A549 (cell line): ENCODE results near the gene EVI2A. TPM values are rescaled to one million over a fixed set of nuclear protein-coding genes. Genes with fewer than 3 reads are reported as not detected.

ENCODE experiments used
- ATAC-seq, 2 experiments: fragments of 200-7000 bp in 1 of 2; fragments of >200 bp in 1 of 2; cut with Nextera tagmentation in 1 of 2; cut with Tn5 transposase in 1 of 2; 3 replicates each; pipeline versions ENCODE4 v1.8.0 to v1.9.1; 2018 to 2020; ENCODE audit warnings: mild to moderate bottlenecking in 1 of 2, moderate library complexity in 1 of 2
- CTCF ChIA-PET: fragments of 300-600 bp; sonication (Branson Sonifier 250); formaldehyde crosslinking; extraction: SDS; loops from one replicate; lab custom pipeline; 2021; ENCODE audit warnings: antibody characterized with exemption, inconsistent platforms; lab: Yijun Ruan, JAX
- POLR2A ChIA-PET: fragments of 350-600 bp; formaldehyde crosslinking; extraction: SDS; loops from one replicate; lab custom pipeline; 2021; ENCODE audit warnings: antibody characterized with exemption, inconsistent platforms; lab: Yijun Ruan, JAX
- DNase-seq, 2 experiments: peaks; one replicate each; pipeline versions ENCODE4 v3.0.0 to v3.0.0-alpha.2; 2011 to 2016; ENCODE audit warnings: low read depth in 1 of 2, low spot score in 1 of 2
- FAIRE-seq: peaks from 2 replicates; lab custom pipeline; 2011; peaks lifted over from hg19 to GRCh38; lab: Jason Lieb, UNC
- H3K27ac ChIP-seq, 2 experiments: fragments of >200 bp; sonication (Bioruptor Twin); formaldehyde crosslinking; 3 replicates each; pipeline ENCODE4 v1.5.1; 2016 to 2017
- H3K4me1 ChIP-seq: fragments of >200 bp; sonication (Bioruptor Twin); formaldehyde crosslinking; 3 replicates; pipeline ENCODE4 v1.6.1; 2016
- H3K4me2 ChIP-seq: fragments of >200 bp; sonication (Bioruptor Twin); formaldehyde crosslinking; 3 replicates; pipeline ENCODE4 v1.6.1; 2016
- H3K4me3 ChIP-seq: fragments of >200 bp; sonication (Bioruptor Twin); formaldehyde crosslinking; 3 replicates; pipeline ENCODE4 v1.5.1; 2016
- H3K9me3 ChIP-seq: fragments of >200 bp; sonication (Bioruptor Twin); formaldehyde crosslinking; 3 replicates; pipeline ENCODE4 v1.6.1; 2016
- CEBPB ChIP-seq, 2 experiments: fragments of >200 bp in 1 of 2; sonication (Bioruptor Twin) in 1 of 2; formaldehyde crosslinking in 1 of 2; IDR thresholded peaks; 2 replicates each; pipeline ENCODE4 v1.6.1; 2012 to 2016
- CHD2 ChIP-seq: fragments of 150-350 bp; IDR thresholded peaks from 2 replicates; pipeline ENCODE4 v1.6.1; 2014; ENCODE audit warnings: low read length; ENCODE audit not compliant: partially characterized antibody
- CHD4 ChIP-seq: fragments of 200-600 bp; sonication (generic); IDR thresholded peaks from 2 replicates; pipeline ENCODE4 v1.6.1; 2016; ENCODE audit warnings: antibody characterized with exemption, mild to moderate bottlenecking, borderline replicate concordance
- EHMT2 ChIP-seq: fragments of 200-600 bp; sonication (generic); IDR thresholded peaks from 2 replicates; pipeline ENCODE4 v1.6.1; 2016; ENCODE audit warnings: antibody characterized with exemption, low read depth, mild to moderate bottlenecking, moderate library complexity
- FOSB ChIP-seq: fragments of 250-450 bp; sonication (Bioruptor Pico); IDR thresholded peaks from 2 replicates; pipeline ENCODE4 v1.5.0; 2020; ENCODE audit warnings: mild to moderate bottlenecking, moderate library complexity
- HMGXB4 ChIP-seq: fragments of 250-450 bp; sonication (Bioruptor Pico); IDR thresholded peaks from 2 replicates; pipeline ENCODE4 v1.5.0; 2021; ENCODE audit warnings: mild to moderate bottlenecking, moderate library complexity, borderline replicate concordance
- HOXB5 ChIP-seq: fragments of 250-450 bp; sonication (Bioruptor Pico); IDR thresholded peaks from 2 replicates; pipeline ENCODE4 v1.5.0; 2020; ENCODE audit warnings: mild to moderate bottlenecking, moderate library complexity
- JUN ChIP-seq, 2 experiments: fragments of >200 bp; sonication (Bioruptor Twin); formaldehyde crosslinking; IDR thresholded peaks; 2 replicates in 1 of 2; 3 replicates in 1 of 2; pipeline ENCODE4 v1.6.1; 2016 to 2017
- MAFK ChIP-seq: fragments of 450-650 bp; IDR thresholded peaks from 2 replicates; pipeline ENCODE4 v1.6.1; 2014; ENCODE audit not compliant: partially characterized antibody
- MYC ChIP-seq: IDR thresholded peaks from 2 replicates; pipeline ENCODE4 v1.6.1; 2012; ENCODE audit warnings: mild to moderate bottlenecking, inconsistent platforms, low read length, improper control_type of control experiment, borderline replicate concordance
- NFE2L2 ChIP-seq: fragments of 150-350 bp; conservative IDR thresholded peaks from 2 replicates; pipeline ENCODE4 v1.6.1; 2014; ENCODE audit warnings: low read length
- NPAS2 ChIP-seq: fragments of 250-450 bp; sonication (Bioruptor Pico); IDR thresholded peaks from 2 replicates; pipeline ENCODE4 v1.8.0; 2022; ENCODE audit warnings: mild to moderate bottlenecking, moderate library complexity, borderline replicate concordance
- PHF8 ChIP-seq: fragments of 200-600 bp; sonication (generic); IDR thresholded peaks from 2 replicates; pipeline ENCODE4 v1.6.1; 2016; ENCODE audit warnings: low read depth, mild to moderate bottlenecking, antibody characterized with exemption, moderate library complexity, borderline replicate concordance
- RCOR1 ChIP-seq: fragments of 150-350 bp; IDR thresholded peaks from 2 replicates; pipeline ENCODE4 v1.6.1; 2014; ENCODE audit warnings: antibody characterized with exemption, low read length, low read depth
- SMC3 ChIP-seq: fragments of >200 bp; sonication (Bioruptor Twin); formaldehyde crosslinking; IDR thresholded peaks from 3 replicates; pipeline ENCODE4 v1.6.1; 2018; ENCODE audit warnings: inconsistent platforms
- SREBF2 ChIP-seq: fragments of 450-650 bp; IDR thresholded peaks from 2 replicates; pipeline ENCODE4 v1.6.1; 2014; ENCODE audit warnings: mild to moderate bottlenecking, moderate library complexity
- USF2 ChIP-seq: fragments of 450-650 bp; IDR thresholded peaks from 2 replicates; pipeline ENCODE4 v1.6.1; 2014; ENCODE audit warnings: antibody characterized with exemption
- WGBS: methylation state at CpG from one replicate; pipeline ENCODE4 v1.1.6; 2017; ENCODE audit errors: missing lambda C conversion rate; 5-methylcytosine and 5-hydroxymethylcytosine counted together
- polyA plus RNA-seq, 4 experiments: library from polyadenylated mRNA; depleted of rRNA in 3 of 4; stranded (reverse); fragments of >200 nt; fragmentation: RNase III in 1 of 4; extraction: RNeasy Plus Mini Kit Qiagen cat#74134 plus additional on column Dnase treatment in 1 of 4; gene quantifications; 2 replicates in 3 of 4; 3 replicates in 1 of 4; pipeline ENCODE4 v1.2.3, GENCODE V29; 2011 to 2017
- TF ChIP-seq, protein P1 (sequence below): fragments of >200 bp; sonication (Bioruptor Twin); formaldehyde crosslinking; IDR thresholded peaks from 3 replicates; pipeline ENCODE4 v1.5.1; 2016
- TF ChIP-seq, protein P2 (sequence below): fragments of 250-450 bp; sonication (Bioruptor Pico); IDR thresholded peaks from 2 replicates; pipeline ENCODE4 v1.5.0; 2020; ENCODE audit warnings: low read depth, mild to moderate bottlenecking, moderate library complexity

Gene EVI2A
- polyA plus RNA-seq, 2 of the 4 experiments (the other 2 are of a cell fraction): not detected

- no peaks in the 10 kb centered on the region for H3K4me1 ChIP-seq
- no peak overlapping the region for H3K27ac ChIP-seq
- CTCF ChIA-PET: interaction anchor here (1.1 to 1.7 kb wide), 3 partner anchors 10 to 166 kb away, joined by 4 to 5 read pairs (median 4); no protein-coding TSS in a partner anchor
- FAIRE-seq: no peak
- no peak overlapping the region for H3K4me3 ChIP-seq
- no peak for TF ChIP-seq HOXB5
- TF ChIP-seq SREBF2: no peak
- TF ChIP-seq HMGXB4 (CRISPR knock-in tag): no peak
- peak; percentile 56 for TF ChIP-seq MAFK
- TF ChIP-seq, all 56 proteins: peak for 1
- H3K4me2 ChIP-seq: no peak overlapping the region
- 97% methylated on average over 4 of the region's 4 CpGs for WGBS
- no peak for ATAC-seq
- POLR2A ChIA-PET: interaction anchor here (0.7 kb wide), 1 partner anchor 535 kb away, joined by 3 read pairs; no protein-coding TSS in a partner anchor
- DNase-seq: no peak
- H3K9me3 ChIP-seq: no peaks in the 10 kb centered on the region
Measured at GRCh38 chr17:31366088-31366487, 44.7 kb upstream of the EVI2A start.

DNA sequence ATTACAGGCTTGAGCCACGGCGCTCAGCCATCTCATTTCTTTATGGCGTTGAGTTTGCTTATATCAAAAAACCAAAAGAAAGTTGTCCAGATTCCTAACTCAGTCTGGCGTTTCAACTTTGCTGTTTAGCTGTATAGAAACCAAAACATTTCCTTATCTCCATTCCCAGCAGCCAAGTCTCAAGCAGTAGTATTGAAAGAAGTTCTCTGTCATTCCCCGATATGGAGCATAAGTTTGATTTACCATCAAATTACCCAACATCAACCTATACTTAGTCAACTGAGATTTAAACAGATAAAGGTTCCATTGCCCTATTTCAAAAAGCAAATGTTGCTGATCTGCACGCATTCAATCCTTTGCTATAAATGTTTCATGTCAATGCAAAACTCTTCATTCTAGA lies 42.6 kb upstream of the EVI2A start:
- ATAC-seq (no peak), DNase-seq (no peak), FAIRE-seq (no peak)
- H3K4me1 ChIP-seq: no peaks in the 10 kb centered on the region
- ChIA-PET POLR2A (no interaction called here), CTCF (interaction anchor here (1.0 to 1.6 kb wide), 4 partner anchors 8 to 25 kb away, joined by 3 to 10 read pairs (median 4); no protein-coding TSS in a partner anchor)
- 95% methylated on average over 6 of the region's 6 CpGs for WGBS
- no peak overlapping the region for H3K4me2 ChIP-seq
- H3K9me3 ChIP-seq: no peaks in the 10 kb centered on the region
- H3K4me3 ChIP-seq: no peak overlapping the region
- H3K27ac ChIP-seq: no peak overlapping the region
- no peak for TF ChIP-seq RCOR1
- no peak for TF ChIP-seq FOSB (CRISPR knock-in tag)
- no peak for TF ChIP-seq SMC3
- TF ChIP-seq MYC: no peak
- TF ChIP-seq EHMT2: no peak
- TF ChIP-seq, all 56 proteins: peak for 0

DNA sequence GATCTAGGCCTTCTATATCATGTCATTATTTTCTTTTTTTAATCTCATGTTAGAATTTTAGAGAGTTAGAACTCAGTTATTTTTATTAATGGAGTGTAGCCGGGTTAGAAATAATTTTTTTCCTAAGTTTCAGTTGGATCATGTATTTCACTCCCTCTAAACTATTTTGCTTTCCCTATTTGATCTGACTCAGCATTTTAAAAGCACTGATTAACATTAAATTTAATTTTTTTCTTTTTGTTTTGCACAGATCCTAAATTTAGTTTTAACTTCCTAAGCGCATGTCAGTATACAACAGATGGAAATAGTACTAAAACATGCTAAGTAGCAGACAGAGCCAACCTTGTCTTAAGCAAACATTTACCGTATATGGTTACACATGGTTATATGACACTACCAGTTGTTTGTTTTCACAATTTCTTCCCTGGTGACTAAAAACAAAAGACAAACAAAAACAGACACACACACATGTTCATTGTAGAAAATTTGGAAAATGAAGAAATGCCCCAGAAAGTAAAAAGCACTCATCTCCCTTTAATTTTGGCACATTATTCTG lies 36.5 kb upstream of the EVI2A start:
- WGBS: 72% methylated on average over 3 of the region's 3 CpGs
- CTCF ChIA-PET: no interaction called here
- ATAC-seq (peak in 1 of 2 experiments; percentile 41; a peak in 1 of 6 replicates), FAIRE-seq (peak; percentile 76), DNase-seq (peak in 1 of 2 experiments; percentile 27)
- Histone ChIP-seq H3K4me3 (no peak overlapping the region), H3K4me1 (peaks cover 10% of the 10 kb centered on the region; the same call in 2 of the 3 replicates), H3K27ac (no peak overlapping the region), H3K9me3 (no peaks in the 10 kb centered on the region), H3K4me2 (no peak overlapping the region)
- TF ChIP-seq CHD4 (no peak), MAFK (peak; percentile 92)
- POLR2A ChIA-PET: no interaction called here

GRCh38 chr17:31357091-31357490 lies 35.7 kb upstream of the EVI2A start:
- CTCF ChIA-PET: interaction anchor here (0.8 to 1.6 kb wide), 2 partner anchors 9 to 14 kb away, joined by 3 to 5 read pairs; no protein-coding TSS in a partner anchor
- Histone ChIP-seq H3K4me3 (no peak overlapping the region), H3K4me1 (peaks cover 10% of the 10 kb centered on the region; the same call in 2 of the 3 replicates), H3K27ac (no peak overlapping the region), H3K9me3 (no peaks in the 10 kb centered on the region), H3K4me2 (no peak overlapping the region)
- WGBS: 70% methylated on average over 2 of the region's 2 CpGs
- POLR2A ChIA-PET: no interaction called here
- DNase-seq (no peak), ATAC-seq (no peak)
- TF ChIP-seq CHD2: no peak
- TF ChIP-seq, protein P1, sequence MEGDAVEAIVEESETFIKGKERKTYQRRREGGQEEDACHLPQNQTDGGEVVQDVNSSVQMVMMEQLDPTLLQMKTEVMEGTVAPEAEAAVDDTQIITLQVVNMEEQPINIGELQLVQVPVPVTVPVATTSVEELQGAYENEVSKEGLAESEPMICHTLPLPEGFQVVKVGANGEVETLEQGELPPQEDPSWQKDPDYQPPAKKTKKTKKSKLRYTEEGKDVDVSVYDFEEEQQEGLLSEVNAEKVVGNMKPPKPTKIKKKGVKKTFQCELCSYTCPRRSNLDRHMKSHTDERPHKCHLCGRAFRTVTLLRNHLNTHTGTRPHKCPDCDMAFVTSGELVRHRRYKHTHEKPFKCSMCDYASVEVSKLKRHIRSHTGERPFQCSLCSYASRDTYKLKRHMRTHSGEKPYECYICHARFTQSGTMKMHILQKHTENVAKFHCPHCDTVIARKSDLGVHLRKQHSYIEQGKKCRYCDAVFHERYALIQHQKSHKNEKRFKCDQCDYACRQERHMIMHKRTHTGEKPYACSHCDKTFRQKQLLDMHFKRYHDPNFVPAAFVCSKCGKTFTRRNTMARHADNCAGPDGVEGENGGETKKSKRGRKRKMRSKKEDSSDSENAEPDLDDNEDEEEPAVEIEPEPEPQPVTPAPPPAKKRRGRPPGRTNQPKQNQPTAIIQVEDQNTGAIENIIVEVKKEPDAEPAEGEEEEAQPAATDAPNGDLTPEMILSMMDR: no peak
- no peak for TF ChIP-seq NFE2L2
- TF ChIP-seq HMGXB4 (CRISPR knock-in tag): no peak
- TF ChIP-seq, protein P2, sequence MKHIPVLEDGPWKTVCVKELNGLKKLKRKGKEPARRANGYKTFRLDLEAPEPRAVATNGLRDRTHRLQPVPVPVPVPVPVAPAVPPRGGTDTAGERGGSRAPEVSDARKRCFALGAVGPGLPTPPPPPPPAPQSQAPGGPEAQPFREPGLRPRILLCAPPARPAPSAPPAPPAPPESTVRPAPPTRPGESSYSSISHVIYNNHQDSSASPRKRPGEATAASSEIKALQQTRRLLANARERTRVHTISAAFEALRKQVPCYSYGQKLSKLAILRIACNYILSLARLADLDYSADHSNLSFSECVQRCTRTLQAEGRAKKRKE (CRISPR knock-in tag): no peak
- no peak for TF ChIP-seq CEBPB (IDR thresholded peaks at IDR 0.05)
- no peak for TF ChIP-seq JUN (IDR thresholded peaks at IDR 0.05)
- no peak for TF ChIP-seq USF2
- no peak for TF ChIP-seq NPAS2 (CRISPR knock-in tag)
- no peak for TF ChIP-seq PHF8
- TF ChIP-seq, all 56 proteins: peak for 0
- no peak for FAIRE-seq
